Measurements from ENCODE around the gene YEATS2.
"Not testable (repeated sequence)": the region's sequence is repeated elsewhere in the genome, so short reads cannot be mapped to it uniquely, and the experiment has no call there.

YEATS2 gene

DNA sequence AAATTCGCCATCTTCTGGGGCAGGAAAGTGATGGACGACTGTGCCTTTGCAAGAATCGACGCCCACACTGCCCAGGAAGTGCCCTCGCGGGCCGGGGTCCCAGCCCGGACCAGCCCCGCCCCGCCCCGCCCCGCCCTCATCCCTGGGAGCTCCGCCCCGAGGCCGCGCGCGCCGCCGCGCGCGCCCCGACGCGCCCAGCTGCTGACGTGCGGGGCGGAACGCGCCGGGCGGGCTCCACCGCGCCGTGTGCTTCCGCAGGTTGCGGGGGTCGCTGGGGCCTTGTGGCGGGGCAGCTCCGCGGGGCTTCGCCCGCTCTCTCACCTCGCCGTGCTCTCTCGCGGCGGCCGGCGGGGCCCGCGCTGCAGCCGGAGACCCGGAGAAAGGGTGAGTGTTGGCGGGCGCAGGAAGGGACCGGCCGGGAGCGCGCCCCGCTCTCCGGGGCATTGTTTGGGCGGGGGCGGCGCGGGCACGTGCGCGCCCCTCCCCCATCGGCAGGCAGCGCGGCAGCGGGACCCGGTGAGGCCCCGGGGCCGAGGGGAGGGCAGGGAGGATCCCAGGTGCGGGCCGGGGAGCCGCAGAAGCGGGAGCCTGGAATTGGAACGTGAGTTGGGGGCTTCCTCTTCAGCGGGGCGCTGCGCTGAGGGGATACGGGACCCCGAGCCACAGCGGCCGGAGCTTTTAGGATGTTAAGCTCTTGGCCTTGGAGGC, at the start of gene YEATS2:
Gene YEATS2, plus strand, starts transcription at position 188 of the 708 bp plus-strand sequence. CDS start 17,366 bp downstream, outside the sequence.
- peak; percentile 86 for DNase-seq (ENCODE audit: low spot score)

DNA sequence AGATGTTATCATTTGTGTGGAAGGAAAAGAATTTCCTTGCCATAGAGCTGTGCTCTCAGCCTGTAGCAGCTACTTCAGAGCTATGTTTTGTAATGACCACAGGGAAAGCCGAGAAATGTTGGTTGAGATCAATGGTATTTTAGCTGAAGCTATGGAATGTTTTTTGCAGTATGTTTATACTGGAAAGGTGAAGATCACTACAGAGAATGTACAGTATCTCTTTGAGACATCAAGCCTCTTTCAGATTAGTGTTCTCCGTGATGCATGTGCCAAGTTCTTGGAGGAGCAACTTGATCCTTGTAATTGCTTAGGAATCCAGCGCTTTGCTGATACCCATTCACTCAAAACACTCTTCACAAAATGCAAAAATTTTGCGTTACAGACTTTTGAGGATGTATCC, 47.0 kb upstream of the YEATS2 start:
- no peak for DNase-seq (ENCODE audit: low spot score)

DNA sequence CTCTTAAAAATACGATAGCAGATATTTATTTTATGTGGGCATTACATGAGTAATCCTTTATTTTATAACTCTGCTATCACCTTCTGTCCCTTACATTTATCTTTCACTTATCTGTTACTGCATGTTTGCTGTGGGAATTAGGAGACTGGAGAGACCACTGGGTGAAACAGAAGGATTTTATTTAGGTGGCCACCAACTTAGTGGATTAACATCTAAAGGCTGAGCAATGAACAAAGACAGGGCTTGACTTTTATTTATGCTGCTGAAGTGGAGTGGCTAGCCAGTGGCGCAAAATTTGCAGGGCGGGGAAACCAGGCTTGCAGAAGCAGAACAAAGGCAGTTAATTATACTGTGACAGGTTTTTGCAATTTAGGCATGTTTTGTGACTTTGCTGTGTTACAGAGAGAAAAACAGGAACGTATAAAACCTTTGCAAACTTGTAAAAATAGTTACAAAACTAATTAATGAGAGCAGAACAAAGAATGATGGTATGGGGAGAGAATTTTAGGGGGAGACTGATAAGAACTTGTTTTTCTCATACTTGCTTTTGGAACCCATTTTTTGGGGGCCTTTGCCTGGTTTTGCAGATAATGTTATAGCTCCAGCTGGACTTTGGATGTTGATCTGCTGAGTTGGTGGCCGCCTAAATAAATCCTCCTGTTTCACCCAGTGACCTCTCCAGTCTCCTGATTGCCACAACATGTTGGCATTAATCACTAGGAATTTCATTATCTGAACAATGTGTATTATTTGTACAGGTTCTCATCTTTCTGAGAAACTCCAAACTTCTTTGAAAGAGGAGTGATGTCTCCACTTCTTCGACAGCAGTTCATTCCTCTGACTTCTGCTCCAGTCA, 44.2 kb upstream of the YEATS2 start:
- DNase-seq (ENCODE audit: low spot score): no peak

DNA sequence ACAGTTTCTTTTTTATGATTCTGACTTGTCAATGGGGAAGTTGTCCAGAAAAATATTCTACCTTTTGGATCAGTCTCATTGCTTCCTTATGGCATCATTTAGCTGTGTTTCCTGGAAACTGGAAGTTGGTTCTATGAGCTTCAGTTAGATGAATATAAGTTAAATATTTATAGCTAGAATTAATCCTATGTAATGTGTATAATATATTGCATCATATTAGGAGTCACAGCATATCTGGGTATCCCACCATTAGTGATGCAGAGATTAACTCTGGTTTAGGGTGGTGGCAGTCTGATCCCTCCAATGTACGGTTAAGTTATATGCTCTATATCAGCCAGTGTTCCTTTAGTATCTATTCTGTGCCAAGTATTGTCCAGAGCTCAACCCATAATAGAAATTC, 42.9 kb upstream of the YEATS2 start:
- DNase-seq (ENCODE audit: low spot score): no peak

DNA sequence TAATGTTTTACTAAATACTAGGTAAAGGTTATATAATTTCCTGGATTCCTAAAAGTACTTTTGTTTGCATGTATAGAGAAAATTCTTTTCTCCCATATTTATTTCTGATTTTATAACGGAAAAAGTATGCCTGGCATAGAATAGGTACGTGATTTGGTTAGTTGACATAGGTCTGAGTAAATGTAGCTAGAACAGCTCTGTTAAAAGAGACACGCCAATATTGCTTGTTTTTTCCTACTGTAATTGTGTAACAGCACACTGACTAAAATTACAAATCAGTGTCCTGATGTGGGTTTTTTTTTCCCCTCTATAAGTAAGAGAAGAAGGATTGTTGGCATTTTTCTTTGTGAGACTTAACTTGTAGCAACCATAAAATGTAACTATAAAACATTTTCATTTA, 35.5 kb upstream of the YEATS2 start:
- no peak for DNase-seq (ENCODE audit: low spot score)

DNA sequence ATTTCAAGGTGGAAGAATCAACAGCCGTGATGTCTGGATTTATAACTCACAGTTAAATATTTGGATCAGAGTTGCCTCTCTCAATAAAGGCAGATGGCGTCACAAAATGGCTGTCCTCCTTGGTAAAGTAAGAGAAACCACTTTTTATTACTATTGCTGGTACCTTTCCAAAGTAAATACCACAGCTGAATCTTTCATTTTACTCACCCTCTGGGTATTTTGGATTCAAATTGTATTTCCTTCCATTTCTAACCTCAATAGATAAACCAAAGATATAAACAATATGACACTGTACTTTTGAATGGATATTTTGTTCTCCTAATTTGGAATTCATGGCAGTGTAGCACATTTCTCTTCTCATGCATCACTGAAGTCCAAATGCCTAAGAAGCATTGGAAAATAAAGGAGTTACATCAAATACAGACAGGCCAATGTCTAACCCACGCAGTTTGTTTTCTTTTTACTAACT, 32.6 kb upstream of the YEATS2 start:
- no peak for DNase-seq (ENCODE audit: low spot score)

DNA sequence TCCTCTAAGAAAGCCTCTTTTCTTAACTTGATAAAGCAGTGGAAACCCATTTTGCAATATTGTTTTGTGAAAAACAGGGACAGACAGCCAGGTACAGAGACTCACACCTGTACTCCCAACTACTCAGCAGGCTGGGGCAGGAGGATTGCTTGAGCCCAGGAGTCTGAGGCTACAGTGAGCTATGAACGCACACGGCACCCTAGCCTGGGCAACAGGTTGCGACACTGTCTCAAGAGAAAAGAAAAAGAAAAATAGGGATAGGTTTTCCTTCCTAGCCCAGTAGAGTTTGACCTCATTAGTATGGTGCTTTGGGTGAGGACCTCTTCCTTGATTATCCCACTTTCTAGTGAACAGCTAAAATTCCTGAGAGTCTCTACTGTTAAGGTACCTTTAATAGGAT, 17.5 kb upstream of the YEATS2 start:
- no peak for DNase-seq (ENCODE audit: low spot score)

DNA sequence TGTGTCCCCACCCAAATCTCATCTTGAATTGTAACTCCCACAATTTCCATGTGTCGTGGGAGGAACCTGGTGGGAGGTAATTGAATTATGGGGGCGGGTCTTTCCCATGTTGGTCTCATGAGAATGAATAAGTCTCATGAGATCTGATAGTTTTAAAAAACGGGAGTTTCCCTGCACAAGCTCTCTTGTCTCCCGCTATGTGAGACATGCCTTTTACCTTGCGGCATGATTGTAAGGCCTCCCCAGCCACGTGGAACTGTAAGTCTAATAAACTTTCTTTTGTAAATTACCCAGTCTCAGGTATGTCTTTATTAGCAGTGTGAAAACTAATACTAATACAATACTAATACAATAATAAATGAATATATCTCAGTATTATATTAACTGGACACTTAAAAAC, 9.9 kb upstream of the YEATS2 start:
- DNase-seq (ENCODE audit: low spot score): no peak

DNA sequence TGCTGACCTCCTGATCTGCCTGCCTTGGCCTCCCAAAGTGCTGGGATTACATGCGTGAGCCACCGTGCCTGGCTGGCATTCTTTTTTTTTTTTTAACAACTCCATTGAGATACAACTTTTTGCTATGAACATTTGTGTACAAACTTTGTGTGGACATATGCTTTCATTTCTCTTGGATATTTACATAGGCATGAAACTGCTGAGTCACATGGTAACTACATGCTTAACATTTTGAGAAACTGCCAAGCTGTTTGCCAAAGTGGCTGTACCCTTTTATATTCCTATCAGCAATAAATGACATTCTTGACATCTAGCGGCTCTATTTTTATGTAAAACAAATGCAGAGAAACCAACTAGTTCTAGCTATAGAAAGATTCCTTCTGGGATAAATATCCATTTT, 8.7 kb upstream of the YEATS2 start:
- DNase-seq (ENCODE audit: low spot score): no peak

DNA sequence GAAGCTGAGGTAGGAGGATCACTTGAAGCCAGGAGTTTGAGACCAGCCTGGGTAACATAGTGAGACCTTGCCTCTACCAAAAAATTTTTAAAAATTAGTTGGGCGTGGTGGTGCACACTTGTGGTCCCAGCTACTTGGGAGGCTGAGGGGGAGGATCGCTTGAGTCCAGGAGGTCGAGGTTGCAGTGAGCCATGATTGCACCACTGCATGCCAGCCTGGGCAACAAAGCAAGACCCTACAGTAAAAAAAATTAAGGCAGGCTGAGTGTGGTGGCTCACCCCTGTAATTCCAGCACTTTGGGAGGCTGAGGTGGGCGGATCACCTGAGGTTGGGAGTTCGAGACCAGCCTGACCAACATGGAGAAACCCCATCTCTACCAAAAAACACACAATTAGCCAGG, 8.0 kb upstream of the YEATS2 start:
- DNase-seq (ENCODE audit: low spot score): not testable (repeated sequence)

DNA sequence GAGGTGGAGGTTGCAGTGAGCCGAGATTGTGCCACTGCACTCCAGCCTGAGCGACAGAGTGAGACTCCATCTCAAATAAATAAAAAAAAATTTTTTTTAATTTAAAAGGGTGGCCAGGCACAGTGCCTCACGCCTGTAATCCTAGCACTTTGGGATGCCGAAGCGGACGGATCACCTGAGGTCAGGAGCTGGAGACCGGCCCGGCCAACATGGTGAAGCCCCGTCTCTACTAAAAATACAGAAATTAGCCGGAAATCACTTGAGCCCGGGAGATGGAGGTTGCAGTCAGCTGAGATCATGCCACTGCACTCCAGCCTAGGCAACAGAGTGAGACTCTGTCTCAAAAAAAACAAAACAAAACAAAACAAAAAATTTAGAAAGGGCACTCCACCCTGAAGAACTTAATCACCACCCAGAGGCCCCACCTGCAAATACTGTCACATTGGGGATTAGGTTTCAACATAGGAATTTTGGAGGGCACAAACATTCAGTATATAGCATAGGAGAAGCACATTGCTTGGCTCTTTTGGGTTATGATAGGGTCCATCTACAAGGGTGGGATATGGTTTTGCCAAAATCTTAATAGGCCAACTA, 7.1 kb upstream of the YEATS2 start:
- no peak for DNase-seq (ENCODE audit: low spot score)

DNA sequence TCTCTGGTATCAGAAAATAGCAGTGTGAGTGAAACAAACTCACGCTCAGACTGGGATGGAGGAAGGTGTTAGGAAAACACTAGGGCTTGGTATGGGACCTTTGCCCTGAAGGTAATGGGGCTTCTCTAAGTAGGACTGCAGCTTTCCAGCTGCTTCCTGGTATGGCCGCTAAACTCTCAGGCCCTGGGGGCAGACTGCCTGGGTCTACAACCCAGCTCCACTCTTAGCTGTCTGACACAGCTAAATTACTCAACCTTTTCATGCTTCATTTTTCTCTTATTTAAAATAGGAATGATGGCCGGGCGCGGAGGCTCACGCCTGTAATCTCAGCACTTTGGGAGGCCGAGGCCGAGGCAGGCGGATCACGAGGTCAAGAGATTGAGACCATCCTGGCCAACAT, 5.2 kb upstream of the YEATS2 start:
- DNase-seq (ENCODE audit: low spot score): no peak

DNA sequence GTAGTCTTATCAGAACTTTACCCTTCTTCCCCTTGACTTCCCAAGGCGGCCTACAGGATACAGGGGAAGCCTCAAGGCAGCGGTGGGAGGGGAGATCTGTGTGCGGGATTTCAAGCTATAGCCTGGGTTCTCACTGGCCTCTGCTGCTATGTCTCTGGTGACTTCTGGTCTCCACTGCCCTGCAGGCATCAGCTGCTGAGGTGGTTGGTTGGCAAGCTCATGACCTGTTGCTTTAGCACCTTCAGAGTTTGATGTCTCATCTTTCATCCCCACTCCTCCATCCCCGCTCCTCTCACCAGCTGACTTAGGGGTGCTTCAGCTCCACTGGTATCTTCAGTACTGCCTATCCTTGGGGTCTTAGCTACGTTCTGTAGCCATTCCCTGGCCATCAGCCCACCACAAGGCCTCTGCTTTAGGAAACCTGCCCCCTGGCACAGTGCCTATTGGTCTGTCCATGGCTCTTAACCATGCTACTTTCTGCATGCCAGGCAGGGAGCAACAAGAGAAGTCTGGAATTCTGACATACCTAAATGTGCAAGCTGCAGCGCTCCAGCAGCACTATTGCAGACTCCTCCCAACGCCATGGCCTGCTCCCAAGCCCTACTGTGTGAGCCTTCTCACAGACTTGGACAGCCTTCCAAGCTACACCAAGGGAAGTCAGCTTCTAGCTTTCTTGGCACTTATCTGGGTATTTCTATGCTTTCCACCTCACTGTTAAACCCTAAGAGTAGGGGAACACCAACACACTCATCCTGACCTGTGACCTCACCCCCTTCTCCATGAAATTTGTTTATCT, 1.8 kb upstream of the YEATS2 start:
- no peak for DNase-seq (ENCODE audit: low spot score)

DNA sequence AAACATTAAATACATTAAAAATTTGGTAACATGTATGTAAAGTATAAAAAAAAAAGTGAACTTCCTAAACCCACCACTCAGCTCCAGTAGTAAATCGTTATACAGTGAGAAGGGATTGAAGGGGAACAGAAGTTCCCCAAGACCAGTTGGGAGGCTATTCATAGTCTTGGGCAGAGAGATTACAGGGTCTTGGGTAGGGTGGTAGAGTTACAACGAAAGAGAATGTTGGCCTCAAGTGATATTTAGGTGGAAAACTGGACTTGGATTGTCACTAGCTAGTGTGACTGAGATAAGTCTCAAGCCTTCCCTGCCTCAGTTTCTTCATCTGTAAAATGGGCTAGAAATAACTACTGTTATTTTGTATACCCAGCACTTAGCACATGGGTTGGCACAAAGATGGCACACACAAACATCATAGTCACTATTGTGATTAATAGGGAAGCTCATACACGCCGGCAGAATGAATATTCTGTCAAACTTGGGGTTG, 431 bp upstream of the YEATS2 start:
- no peak for DNase-seq (ENCODE audit: low spot score)

DNA sequence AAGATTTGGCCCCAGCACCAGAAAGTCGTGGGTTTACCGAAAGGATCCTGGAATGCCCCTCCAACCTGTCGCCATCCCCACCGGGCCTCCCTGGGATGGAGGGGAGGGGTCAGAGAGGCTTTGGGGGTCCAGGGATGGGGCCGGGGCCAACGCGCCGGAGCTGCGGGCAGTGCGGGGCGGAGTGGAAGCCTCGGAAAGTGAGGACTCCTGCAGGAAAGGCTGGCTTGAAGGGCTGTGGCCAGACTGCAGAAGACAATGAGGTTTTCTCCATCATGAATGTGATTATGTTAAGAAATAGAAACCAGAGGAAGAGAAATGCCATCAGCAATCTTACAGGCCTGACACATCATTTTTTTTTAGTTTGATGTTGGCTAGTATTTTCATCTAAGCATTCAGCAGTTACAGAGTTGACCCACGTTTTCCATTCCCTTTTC, 738 bp downstream of the YEATS2 start:
- DNase-seq (ENCODE audit: low spot score): peak; percentile 73

DNA sequence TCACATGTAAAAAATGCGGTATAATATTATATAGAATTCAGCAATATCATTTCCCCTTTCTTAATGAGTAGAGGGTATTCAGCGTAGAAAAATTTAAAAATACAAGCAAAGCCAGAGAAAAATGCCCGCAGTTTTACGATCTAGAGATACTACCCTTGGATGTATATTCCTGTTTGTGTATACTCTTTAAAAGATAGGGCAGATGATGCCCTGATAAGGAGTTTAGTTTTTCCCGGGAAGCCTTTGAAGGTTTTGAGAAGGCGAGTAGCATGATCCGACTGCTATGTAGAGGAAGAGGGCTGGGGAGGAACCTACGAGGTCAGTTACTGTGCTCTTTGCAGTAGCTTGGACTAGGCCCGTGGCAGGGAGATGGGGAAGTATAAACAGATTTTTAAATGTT, 1.2 kb downstream of the YEATS2 start:
- no peak for DNase-seq (ENCODE audit: low spot score)

DNA sequence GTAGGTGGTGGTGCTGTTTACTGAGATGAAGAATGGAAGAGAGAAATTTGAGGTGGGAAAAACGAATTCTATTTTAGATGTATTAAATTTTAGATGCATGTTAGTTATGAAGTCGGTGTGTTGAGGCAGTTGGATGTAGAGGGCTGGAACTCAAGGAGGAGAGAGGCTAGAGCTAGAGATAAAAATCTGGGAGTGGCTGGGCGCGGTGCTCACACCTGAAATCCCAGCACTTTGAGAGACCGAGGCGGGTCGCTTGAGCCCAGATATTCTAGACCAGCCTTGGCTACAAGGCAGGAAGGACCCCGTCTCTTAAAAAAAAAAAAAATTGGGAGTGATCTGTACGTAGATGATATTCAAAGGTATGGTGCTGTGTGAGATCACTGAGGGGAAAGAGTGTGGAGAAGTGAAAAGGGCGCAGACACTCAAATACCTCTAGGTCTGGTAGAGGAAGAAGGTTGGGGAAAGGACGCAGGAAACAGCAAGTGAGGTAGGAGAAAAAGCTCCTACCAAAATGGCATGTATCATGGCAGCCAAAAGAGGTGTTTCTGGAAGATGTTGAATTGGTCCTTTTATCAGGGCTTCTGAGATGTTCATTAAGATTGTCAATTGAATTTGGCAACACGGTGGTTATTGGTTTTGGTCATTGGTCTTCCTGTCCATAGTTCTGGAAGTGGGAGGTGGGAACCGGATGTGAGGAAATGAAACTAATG, 1.8 kb downstream of the YEATS2 start:
- no peak for DNase-seq (ENCODE audit: low spot score)

DNA sequence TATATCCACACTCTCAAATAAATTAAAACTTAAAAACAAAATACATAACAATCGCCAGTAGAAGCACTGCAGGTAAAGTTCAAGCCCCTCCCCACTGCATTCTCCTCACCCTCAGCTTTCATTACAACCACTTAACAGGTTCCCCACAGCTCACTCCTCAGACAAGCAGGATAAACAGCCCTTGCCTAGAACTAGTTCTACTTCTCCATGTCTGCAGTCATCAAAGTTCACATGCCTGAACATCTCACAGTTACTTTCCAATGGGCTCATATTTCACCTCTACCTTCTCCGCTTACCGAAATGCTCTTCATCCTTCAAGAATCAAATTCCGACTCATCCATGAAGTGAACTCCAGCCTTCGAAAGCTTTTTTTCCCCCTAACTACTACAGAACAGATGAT, 4.1 kb downstream of the YEATS2 start:
- DNase-seq (ENCODE audit: low spot score): no peak

DNA sequence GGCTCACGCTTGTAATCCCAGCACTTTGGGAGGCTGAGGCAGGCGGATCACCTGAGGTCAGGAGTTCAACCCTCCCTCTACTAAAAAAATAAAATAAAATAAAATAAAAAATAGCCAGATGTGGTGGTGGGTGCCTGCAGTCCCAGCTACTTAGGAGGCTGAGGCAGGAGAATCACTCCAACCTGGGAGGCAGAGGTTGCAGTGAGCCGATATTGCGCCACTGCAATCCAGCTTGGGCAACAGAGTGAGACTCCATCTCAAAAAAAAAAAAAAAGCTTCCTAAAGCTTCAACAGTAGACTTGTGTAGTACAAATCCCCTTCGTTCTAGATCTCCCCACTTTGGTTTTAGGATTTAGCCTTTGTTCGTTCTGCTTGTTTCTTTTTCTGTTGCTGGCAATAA, 6.3 kb downstream of the YEATS2 start:
- not testable (repeated sequence) for DNase-seq (ENCODE audit: low spot score)

DNA sequence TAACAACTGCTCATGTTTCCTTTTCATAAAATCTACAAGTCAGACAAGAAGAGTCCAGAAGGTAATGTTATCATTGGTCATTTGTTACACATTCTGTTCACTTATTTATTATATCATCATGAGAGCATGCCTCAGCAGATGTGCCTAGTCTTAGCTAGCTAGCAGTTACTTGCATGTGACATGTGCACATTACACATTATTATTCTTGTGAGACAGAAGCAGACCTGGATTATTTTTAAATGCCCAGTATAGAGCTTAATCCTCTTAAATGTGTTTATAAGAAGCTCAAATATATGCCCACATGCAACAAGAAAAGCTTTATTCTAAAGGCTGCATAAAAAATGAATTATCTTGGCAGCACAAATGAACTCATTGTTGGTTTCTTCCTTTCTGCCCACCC, 12.6 kb downstream of the YEATS2 start:
- no peak for DNase-seq (ENCODE audit: low spot score)

DNA sequence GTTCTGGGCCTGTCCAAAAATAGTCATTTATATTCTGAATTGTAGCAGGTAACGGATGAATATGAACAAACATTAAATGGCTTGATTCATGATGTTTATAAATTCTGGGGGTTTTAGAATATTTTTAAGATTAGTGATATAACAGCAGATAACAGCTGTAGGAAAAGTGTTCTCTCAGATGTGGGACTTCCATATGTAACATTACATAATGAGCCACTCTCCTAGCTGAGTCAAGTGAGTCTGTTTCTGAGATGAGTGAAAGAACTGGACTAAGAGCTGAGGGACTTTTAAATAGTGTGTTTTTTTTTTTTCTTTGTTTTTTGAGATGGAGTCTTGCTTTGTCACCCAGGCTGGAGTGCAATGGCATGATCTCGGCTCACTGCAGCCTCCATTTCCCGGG, 13.9 kb downstream of the YEATS2 start:
- DNase-seq (ENCODE audit: low spot score): no peak

Data from left forelimb (tissue), 1 donor.